Measurements from ENCODE around the gene LRRC3B.

The LRRC3B gene

GRCh38 chr3:26634601-26635000, 12.0 kb downstream of the LRRC3B start:
- DNase-seq = no peak

GRCh38 chr3:26636096-26636727, 13.6 kb downstream of the LRRC3B start:
- no peak for DNase-seq

- DNase-seq = no peak
Observed at GRCh38 chr3:26637698-26638097, 15.1 kb downstream of the LRRC3B start.

GRCh38 chr3:26638113-26638512, 15.5 kb downstream of the LRRC3B start:
- no peak for DNase-seq

GRCh38 chr3:26639339-26639738, 16.8 kb downstream of the LRRC3B start:
- DNase-seq = no peak

GRCh38 chr3:26647078-26647477, 24.5 kb downstream of the LRRC3B start:
- DNase-seq = no peak

GRCh38 chr3:26648461-26648860, 25.9 kb downstream of the LRRC3B start:
- no peak for DNase-seq

GRCh38 chr3:26652164-26652563, 29.6 kb downstream of the LRRC3B start:
- no peak for DNase-seq

- DNase-seq = no peak
Observed at GRCh38 chr3:26653811-26654425, 31.3 kb downstream of the LRRC3B start.

- no peak for DNase-seq
Observed at GRCh38 chr3:26655231-26655630, 32.7 kb downstream of the LRRC3B start.

- no peak for DNase-seq
Observed at GRCh38 chr3:26657348-26657976, 34.9 kb downstream of the LRRC3B start.

- DNase-seq = no peak
Observed at GRCh38 chr3:26668171-26668570, 45.6 kb downstream of the LRRC3B start.

- DNase-seq = no peak
Observed at GRCh38 chr3:26668696-26669095, 46.1 kb downstream of the LRRC3B start.

GRCh38 chr3:26675336-26675735, 52.8 kb downstream of the LRRC3B start:
- DNase-seq = no peak

GRCh38 chr3:26681632-26682031, 59.1 kb downstream of the LRRC3B start:
- no peak for DNase-seq

- DNase-seq = no peak
Observed at GRCh38 chr3:26682406-26682805, 59.8 kb downstream of the LRRC3B start.

- no peak for DNase-seq
Observed at GRCh38 chr3:26683902-26684301, 61.3 kb downstream of the LRRC3B start.

GRCh38 chr3:26687466-26687865, 64.9 kb downstream of the LRRC3B start:
- DNase-seq = no peak

GRCh38 chr3:26699553-26699952, 77.0 kb downstream of the LRRC3B start:
- no peak for DNase-seq

GRCh38 chr3:26703519-26703918, 80.9 kb downstream of the LRRC3B start:
- DNase-seq = no peak

- DNase-seq = no peak
Observed at GRCh38 chr3:26704736-26705135, 82.2 kb downstream of the LRRC3B start.

GRCh38 chr3:26708501-26708900, 85.9 kb downstream of the LRRC3B start:
- DNase-seq = no peak

- peak; percentile 54 for DNase-seq
Observed at GRCh38 chr3:26712211-26713026, 89.8 kb downstream of the LRRC3B start.

GRCh38 chr3:26713091-26713490, 90.5 kb downstream of the LRRC3B start:
- DNase-seq = no peak
